GM10847 (cell line): ENCODE data around the gene MARCO.

Experiments used
- POLR2A ChIP-seq: IDR thresholded peaks from 2 replicates; pipeline ENCODE4 v1.6.1; 2011; ENCODE audit not compliant: insufficient read length; ENCODE audit errors: extremely low read depth

Gene MARCO

DNA sequence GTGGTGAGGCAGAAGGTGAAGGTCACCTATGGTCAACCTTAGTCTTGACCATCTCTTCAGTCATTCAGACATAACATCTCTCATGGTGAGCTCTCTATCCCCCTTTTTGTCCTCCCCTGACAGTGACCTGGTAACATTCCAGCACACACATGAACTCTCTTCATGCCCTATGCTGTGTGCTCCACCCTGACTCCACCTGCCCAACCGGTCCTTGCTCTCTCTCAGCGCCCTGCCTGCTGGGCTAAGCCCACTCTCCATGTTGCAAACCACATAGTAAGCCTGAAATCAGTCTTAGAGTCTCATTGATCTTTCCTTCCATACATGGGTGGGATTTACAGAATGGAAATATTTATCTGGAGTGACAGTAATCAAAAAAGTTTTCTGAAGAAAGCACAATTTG is 52.8 kb downstream of the MARCO start:
- no peak for TF ChIP-seq POLR2A

DNA sequence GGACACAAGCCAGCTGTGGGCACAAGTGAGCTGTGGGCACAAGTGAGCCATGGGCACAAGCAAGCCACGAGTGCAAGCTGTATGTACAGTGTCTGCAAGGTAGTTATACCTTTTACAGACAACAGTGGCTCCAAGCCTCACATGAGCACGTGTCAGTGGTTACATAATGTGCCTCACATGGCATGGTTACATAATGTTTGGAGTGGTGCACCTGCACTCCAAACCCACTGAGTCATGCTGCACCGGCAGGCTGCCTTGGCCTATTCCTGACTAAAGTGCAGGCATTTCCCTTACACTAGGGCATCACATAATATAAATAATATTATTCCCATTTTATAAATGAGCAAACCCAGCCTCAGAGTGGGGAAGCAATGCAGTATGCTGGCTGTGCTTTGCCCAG is 62.6 kb downstream of the MARCO start:
- TF ChIP-seq POLR2A, result no peak

DNA sequence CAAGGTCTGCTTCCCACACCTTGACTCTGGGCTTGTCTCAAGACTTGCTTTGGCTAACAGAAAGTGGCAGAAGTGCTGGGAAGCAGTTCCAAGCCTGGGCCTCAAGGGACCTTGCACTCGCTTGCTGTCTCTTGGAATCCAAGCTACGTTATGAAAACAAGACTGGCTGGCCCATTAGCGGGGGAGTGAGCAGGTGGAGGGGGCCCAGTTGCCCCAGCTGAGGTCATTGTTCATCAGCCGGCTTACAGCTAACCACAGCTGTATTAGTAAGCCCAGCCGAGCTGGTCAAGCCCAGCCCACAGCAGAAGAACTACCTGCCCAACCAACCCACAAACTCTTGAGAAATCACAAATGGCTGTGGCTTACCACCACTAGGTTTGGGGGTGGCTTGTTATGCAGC is 63.1 kb downstream of the MARCO start:
- TF ChIP-seq POLR2A, result no peak

DNA sequence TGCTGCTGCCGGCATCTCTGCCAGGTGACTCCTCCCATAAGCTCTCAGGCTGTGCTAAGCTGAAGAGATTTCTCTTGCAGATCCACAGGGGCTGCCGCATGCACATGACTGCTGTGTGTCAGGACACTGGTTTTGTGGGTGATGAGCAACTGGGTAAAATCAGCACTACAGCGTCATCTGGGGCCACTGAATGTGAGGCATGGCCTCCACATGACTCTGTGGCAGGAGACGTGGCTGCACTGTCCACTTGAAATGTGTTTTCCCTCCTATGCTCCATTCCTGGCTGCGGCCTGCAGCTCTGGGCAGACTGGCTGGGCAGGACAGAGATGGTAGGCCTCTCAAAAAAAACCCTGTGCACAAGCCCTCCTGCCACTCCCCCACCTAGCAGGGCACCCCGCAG is 63.6 kb downstream of the MARCO start:
- TF ChIP-seq POLR2A, result no peak

DNA sequence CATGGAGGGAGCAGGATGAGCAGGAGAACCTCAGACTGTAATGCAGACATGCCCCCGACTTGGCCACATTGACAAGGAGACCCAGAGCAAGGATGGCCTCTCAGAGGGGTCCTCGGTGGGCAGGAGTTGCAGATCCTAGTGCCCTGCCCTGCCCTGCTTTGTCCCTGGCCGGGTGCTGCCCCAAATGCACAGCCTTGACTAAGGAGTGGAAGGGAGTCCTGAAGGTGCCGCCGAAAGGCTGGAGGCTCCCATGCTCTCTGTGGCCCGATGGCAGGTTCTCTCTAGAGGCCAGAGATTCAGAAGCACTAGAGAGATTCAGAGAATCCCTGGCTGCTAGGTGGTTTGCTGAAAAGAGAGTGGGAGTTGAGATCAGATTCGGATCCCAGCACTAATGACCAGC is 64.4 kb downstream of the MARCO start:
- TF ChIP-seq POLR2A, result no peak

DNA sequence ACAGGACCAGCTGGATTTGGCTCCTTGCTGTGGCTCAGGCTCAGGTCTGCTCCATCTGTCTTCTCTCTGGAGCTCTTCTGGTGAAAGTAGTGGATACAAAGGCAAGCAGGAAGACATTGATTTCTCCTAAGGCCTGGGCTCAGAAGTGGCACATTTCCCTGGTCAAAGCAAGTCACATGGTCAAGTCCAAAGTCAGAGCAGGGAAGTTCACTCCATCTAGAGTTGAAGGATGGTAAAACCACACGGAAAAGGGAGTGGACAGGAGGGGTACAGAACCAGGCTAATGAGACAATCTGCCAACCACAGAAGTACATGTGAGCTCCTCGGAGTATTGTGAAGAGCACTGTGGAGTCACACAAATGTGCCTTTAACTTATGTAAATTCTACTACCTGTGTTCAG is 66.1 kb downstream of the MARCO start:
- TF ChIP-seq POLR2A, result no peak

DNA sequence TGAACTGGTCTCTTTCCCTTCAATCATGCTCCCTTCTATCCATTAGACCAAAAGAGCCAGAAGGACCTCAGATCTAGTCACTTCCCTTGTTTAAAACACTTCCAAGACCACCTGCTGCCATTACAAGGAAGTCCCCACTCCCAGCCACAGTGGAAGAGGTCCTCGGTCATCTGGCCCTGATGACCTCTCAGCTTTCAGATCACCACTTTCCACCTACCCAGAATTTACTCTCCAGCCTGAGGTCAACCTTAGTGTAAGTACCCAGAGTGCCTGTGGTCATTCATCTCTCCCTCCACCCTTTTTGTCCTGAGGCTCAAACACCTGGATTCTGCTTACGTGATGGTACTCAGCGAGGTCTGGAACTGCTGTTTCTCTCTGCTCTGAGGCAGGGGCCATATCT is 67.1 kb downstream of the MARCO start:
- no peak for TF ChIP-seq POLR2A

DNA sequence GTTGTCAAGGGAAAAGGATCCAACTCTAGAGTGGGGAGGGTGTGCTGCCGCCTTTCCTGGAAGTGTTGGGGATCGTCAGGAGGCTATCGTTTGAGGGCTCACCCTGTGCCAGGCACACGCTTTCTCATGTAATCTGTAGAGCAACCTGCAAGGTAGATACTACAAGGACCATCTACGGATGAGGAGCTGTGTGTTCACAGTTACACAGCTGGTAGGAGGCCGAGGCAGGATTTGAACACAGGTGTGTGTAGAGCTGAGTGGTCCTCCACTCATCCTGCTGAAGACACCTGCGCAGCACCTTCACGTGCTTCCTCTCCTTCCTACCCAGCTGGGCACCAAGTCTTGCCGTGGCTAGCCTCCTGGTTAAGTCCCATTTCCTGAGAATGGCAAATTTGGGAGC is 68.3 kb downstream of the MARCO start:
- TF ChIP-seq POLR2A, result no peak

DNA sequence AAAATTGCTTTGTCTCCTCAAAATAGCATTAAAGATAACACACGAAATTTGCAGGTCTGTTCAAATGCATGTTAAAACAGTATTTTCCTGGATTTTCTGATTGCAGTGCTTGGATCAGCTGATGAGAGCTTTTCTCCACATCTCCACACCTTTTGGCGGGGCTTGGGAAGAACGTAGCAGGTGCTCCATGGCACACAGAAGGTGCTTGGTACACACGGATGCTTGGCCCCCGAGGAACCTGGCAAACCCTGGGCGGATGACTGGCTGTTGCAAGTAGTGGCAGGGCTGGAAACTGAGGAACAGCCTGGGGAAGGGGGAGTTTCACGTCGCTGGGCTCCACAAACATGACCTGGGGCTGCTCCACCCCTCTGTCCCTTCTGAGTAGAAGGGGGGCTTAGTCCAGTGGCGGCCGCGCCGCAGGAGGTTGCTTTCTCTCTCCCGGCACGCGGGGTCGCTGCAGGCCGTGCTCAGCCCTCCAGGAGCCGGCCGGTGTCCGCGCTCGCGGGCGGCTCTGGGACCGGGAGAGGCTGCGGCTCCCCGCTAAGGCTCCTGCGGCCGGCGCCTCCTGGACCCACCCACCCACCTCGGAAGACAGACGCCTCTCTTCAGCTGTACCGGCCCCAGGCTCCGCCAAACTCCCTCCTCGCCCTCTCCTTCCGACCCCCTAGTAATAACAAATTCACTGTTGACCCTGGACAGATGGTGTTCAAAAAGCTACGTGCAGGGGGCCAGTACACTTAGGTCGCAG is 69.3 kb downstream of the MARCO start:
- TF ChIP-seq POLR2A, result no peak

DNA sequence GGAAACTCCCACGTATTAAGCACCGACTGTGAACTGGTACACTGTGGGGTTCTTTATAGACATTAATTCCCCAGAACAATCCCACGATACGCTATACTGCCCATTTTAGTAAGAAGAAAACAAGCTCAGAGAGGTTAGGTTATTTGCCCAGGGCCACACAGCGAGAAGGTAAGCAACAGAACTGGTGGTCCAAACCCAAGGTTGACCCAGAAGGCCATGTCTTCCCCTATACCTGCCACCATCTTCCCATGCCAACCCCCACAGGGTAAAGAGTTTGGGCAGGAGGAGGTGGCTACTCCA is 69.9 kb downstream of the MARCO start:
- no peak for TF ChIP-seq POLR2A

DNA sequence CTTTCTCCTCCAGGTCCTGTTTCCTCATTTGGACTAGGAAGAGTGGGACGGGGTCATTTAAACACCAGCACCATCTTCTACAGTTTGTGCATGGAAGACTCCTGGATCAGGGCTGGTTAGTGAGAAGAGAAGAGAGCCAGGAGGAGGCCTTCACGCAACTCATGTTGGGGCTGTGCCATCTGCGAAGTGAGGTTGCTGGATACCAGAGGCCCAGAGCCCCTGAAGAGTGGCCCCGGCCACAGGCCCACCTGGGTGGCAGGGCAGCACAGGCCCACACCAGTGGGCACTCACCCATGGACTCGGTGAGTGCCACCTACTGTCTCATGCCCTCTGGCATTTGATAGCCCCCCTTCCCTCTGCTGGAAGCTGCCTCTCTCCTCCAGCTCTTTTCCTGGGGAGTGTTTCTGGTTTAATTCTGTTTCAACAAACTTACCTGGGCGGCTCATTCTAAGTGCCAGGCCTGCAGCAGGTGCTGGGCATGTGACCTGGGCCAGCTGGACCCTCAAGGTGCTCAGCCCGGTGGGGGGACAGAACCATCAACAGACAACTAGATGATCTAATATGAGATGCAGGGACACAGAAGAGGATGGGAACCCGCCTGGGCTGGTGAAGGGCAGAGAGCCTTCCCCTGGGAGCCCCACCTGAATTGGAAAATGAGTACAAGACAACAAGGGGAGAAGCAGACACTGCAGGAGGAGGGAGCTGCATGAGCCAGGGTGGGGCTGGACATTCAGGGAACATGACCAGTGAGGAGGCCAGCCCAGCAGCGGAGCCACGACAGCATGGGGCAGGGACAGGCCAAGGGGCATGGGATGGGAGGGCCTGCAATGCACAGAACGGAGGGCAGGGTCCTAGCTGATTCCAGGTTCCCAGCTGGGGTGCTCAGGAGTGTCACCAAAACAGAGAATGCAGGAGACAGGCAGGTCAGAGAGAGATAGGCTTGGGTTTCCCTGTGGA is 70.6 kb downstream of the MARCO start:
- TF ChIP-seq POLR2A, result no peak

DNA sequence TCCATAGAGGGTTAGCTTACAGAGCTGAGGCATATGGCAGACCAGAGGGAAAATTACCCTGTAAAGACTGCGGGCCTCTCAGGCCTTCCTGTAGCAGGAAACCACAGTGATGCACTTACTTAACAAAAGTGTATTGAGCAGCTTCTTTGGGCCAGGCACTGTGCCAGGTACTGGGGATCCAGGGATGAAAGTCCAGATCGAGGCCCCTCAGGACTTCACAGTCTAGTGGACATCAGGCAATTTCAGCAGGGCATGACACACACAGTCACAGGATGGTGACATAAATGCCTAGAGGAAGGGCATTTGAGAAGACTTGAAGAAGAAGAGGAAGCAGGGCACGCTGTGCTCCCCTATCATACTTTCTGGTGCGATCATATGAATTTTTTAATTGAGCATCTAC is 71.7 kb downstream of the MARCO start:
- TF ChIP-seq POLR2A, result no peak

DNA sequence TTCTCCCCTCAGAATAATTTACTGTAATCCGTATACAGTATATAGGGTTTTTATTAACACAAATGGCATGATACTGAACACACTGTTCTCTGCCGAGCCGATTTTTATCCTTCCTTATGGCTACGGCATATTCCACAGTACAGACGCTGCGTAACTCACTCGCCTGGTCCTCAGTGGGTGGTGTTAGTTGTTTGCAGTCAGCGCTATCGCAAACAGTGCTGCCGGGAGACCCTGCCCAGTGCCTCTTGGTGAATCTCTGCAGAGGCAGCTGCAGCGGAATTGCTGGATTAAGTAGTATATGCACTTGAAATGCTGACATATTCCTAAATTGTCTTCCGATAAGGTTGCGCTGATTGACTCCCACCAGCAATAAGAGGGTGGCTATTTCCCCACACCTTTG is 73.9 kb downstream of the MARCO start:
- TF ChIP-seq POLR2A, result no peak

DNA sequence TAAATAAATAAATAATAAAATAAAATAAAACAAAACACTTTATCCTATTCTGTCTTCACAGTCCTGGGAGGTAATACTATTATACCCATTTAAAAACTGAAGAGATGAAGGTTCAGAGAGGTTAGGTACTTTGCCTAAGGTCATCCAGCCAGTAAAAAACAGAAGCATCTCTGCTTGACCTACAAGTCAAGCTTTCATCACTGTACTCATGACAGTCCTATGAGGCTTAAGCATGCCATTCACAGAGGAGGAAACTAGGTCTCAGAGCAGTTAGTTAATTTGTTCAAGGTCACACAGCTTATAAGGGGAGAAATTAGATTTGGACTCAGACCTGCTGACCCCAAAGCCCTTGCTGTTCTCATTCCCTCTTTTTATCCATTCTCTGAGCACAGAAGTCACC is 77.5 kb downstream of the MARCO start:
- no peak for TF ChIP-seq POLR2A

DNA sequence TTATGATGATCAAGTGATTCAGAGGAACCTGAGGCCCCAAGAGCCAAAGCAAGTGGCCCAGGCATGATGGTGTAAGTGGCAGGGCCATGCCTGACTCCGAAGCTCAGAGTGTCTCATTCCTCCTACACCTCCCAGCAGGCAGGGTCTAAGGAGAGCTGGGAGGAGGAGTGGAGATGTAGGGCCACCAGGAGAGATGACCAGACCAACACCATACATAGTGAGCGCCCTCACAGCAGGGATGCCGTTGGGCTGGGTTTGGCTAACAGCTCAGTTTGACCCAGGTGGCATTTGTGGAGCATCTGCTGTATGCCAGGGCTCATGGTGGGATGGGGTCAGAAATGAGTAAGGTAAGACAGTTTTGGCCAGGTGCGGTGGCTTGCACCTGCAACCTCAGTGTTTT is 80.7 kb downstream of the MARCO start:
- no peak for TF ChIP-seq POLR2A

DNA sequence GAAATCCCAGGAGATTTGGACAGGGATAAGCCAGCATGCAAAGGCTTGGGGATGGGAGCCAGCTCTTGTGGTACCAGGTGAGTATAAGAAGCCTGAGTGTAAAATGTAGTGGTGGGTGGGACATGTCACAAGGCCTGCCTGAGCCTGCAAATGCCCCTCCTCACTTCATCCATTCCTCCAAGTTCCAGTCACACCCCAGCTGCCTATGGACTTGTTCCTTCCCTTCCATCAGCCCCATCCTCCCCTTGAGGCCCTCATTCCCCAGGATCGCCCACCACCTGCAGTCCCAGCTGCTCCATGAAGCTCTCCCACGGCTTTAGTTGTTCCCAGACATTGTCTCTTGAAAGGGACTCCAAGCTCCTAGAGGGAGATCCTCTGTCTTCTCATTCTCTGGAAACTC is 81.5 kb downstream of the MARCO start:
- TF ChIP-seq POLR2A, result no peak

DNA sequence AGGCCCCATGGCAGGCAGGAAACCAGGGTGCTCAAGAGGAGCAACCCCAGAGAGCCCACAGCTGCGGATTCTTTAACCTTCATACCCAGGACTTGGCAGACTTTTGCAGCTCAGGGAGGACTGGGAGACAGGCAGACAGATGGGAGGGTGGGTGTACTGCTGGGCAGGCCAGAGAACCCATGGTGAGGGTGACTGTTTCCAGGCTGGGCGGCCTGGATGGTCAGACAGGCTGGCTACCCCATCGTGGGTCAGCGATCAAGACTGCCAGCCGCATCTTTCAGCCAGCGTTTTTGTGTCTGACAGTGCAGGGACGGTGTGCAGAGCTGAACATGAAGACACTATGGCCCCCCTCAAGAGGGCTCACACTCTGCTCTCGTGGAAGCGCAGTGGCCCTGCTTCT is 82.2 kb downstream of the MARCO start:
- no peak for TF ChIP-seq POLR2A

DNA sequence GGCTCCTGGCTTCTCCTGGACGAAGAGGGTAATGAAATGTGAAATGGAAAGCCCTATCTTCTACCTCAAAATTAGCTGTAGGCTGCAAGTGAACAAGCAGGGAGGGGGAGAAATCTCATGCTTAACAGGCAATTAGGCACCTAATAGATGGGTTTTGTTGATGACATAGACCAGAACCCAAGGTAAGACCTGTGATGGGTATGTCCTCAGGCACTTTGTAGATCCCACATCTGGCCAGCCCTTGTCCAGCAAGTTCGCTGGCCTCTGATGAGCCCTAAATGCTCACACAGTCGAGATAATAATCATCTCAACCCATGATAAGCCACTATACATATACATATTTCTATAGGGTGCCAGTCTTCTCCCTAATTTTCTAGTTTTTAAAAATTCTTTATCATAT is 82.6 kb downstream of the MARCO start:
- no peak for TF ChIP-seq POLR2A
